GM18870 (cell line): ENCODE data around the gene MAD2L1BP.
A peak's percentile ranks its signal among the peaks of the same experiment; 100 is the strongest.
"Not testable (repeated sequence)": the region's sequence is repeated elsewhere in the genome, so short reads cannot be mapped to it uniquely, and the experiment has no call there.

Source experiments
- ATAC-seq: cut with Tn5 transposase; IDR thresholded peaks from one replicate; pipeline ENCODE4 v1.9.1; 2021; ENCODE audit warnings: moderate library complexity; ENCODE audit not compliant: unreplicated experiment

Gene MAD2L1BP

GRCh38 chr6:43625393-43625992, 10.1 kb upstream of the MAD2L1BP start:
- ATAC-seq, result no peak

- no peak for ATAC-seq
Observed at GRCh38 chr6:43627008-43627825, 8.4 kb upstream of the MAD2L1BP start.

- no peak for ATAC-seq
Observed at GRCh38 chr6:43628393-43629103, 7.1 kb upstream of the MAD2L1BP start.

- ATAC-seq, result peak; percentile 65
Observed at GRCh38 chr6:43629104-43629504, 6.5 kb upstream of the MAD2L1BP start, which contains the start of gene GTPBP2. Gene GTPBP2, minus strand, starts transcription at chr6:43629264. Its CDS starts 102 bp downstream, at chr6:43629162.

- peak; percentile 62 for ATAC-seq
Observed at GRCh38 chr6:43629505-43630300, 5.9 kb upstream of the MAD2L1BP start.

- ATAC-seq, result no peak
Observed at GRCh38 chr6:43630980-43631619, 4.5 kb upstream of the MAD2L1BP start.

- ATAC-seq, result not testable (repeated sequence)
Observed at GRCh38 chr6:43633002-43633401, 2.6 kb upstream of the MAD2L1BP start.

- no peak for ATAC-seq
Observed at GRCh38 chr6:43634702-43635303, 837 bp upstream of the MAD2L1BP start.

GRCh38 chr6:43636308-43636659, 644 bp downstream of the MAD2L1BP start:
- no peak for ATAC-seq

- no peak for ATAC-seq
Observed at GRCh38 chr6:43639984-43640800, 4.6 kb downstream of the MAD2L1BP start.

- no peak for ATAC-seq
Observed at GRCh38 chr6:43644940-43645612, 9.4 kb downstream of the MAD2L1BP start, which contains the start of gene RSPH9. Gene RSPH9, plus strand, starts transcription at chr6:43645036. Its CDS starts 63 bp downstream, at chr6:43645099.

- no peak for ATAC-seq
Observed at GRCh38 chr6:43645613-43645964, 9.9 kb downstream of the MAD2L1BP start.

- ATAC-seq, result no peak
Observed at GRCh38 chr6:43647613-43648012, 12.0 kb downstream of the MAD2L1BP start.

- ATAC-seq, result no peak
Observed at GRCh38 chr6:43648248-43648647, 12.6 kb downstream of the MAD2L1BP start.

- not testable (repeated sequence) for ATAC-seq
Observed at GRCh38 chr6:43652822-43653221, 17.2 kb downstream of the MAD2L1BP start.

GRCh38 chr6:43657221-43657802, 21.7 kb downstream of the MAD2L1BP start:
- ATAC-seq, result no peak

GRCh38 chr6:43658161-43658560, 22.5 kb downstream of the MAD2L1BP start:
- ATAC-seq, result no peak

GRCh38 chr6:43662948-43663347, 27.3 kb downstream of the MAD2L1BP start:
- not testable (repeated sequence) for ATAC-seq
